Measurements from ENCODE around the gene LTBP1. TPM values are rescaled to one million over a fixed set of nuclear protein-coding genes. Genes with fewer than 3 reads are reported as not detected.
A peak's percentile ranks its signal among the peaks of the same experiment; 100 is the strongest.

Gene LTBP1
- total and polyA plus RNA-seq, 2 experiments from 2014 or later, result 157 to 211 TPM

- DNase-seq, result no peak
- Histone ChIP-seq H3K9me2 (ENCODE audit: insufficient read depth) (no peaks in the 10 kb centered on the region), H2AFZ (no peak overlapping the region), H3K79me2 (ENCODE audit: insufficient read depth) (no peaks in the 10 kb centered on the region), H3K4me2 (ENCODE audit: unreplicated experiment) (no peak overlapping the region), H3K4me1 (ENCODE audit: insufficient read depth) (peaks cover 14% of the 10 kb centered on the region), H4K20me1 (ENCODE audit: insufficient read depth) (no peaks in the 10 kb centered on the region), H3K9ac (no peak overlapping the region), H3F3A (ENCODE audit: insufficient read depth) (peaks cover 8% of the 10 kb centered on the region; the same call in 1 of the 2 replicates), H3K4me3 (no peak overlapping the region), H3K27me3 (replicated peaks; ENCODE audit: insufficient read depth) (no peaks in the 10 kb centered on the region), H3K27ac (no peak overlapping the region), H3K9me3 (ENCODE audit: low read depth) (no peaks in the 10 kb centered on the region), H3K36me3 (ENCODE audit: low read depth) (no peaks in the 10 kb centered on the region)
- in situ Hi-C loops (cut with MboI), result no loop called here
- TF ChIP-seq EZH2 (IDR thresholded peaks at IDR 0.05; ENCODE audit: insufficient read depth, poor library complexity, severe bottlenecking) (no peak), EZH2phosphoT487 (IDR thresholded peaks at IDR 0.05; ENCODE audit: insufficient read depth, low read depth) (no peak)
- WGBS, 2 experiments (ENCODE audit: low coverage in 1 of 2, low lambda C conversion rate in 2 of 2, missing lambda C conversion rate in 2 of 2), result 94 to 95% methylated on average over 10 of the region's 10 CpGs
Measured at GRCh38 chr2:33121925-33122324, 175.2 kb downstream of the LTBP1 start.

GRCh38 chr2:33122726-33123125 is 176.0 kb downstream of the LTBP1 start:
- no peak overlapping the region for H2AFZ ChIP-seq
- no peak overlapping the region for H3K4me2 ChIP-seq (ENCODE audit: unreplicated experiment)
- no peaks in the 10 kb centered on the region for H3K79me2 ChIP-seq (ENCODE audit: insufficient read depth)
- no peak overlapping the region for H3K4me3 ChIP-seq
- no peaks in the 10 kb centered on the region for H3K9me2 ChIP-seq (ENCODE audit: insufficient read depth)
- H3K36me3 ChIP-seq (ENCODE audit: low read depth), result no peaks in the 10 kb centered on the region
- H3K9ac ChIP-seq, result no peak overlapping the region
- peaks cover 16% of the 10 kb centered on the region for H3F3A ChIP-seq (ENCODE audit: insufficient read depth)
- peaks cover 22% of the 10 kb centered on the region for H3K4me1 ChIP-seq (ENCODE audit: insufficient read depth)
- H3K9me3 ChIP-seq (ENCODE audit: low read depth), result no peaks in the 10 kb centered on the region
- H3K27ac ChIP-seq, result no peak overlapping the region
- H4K20me1 ChIP-seq (ENCODE audit: insufficient read depth), result no peaks in the 10 kb centered on the region
- no peak for DNase-seq
- TF ChIP-seq EZH2 (IDR thresholded peaks at IDR 0.05; ENCODE audit: insufficient read depth, poor library complexity, severe bottlenecking) (no peak), EZH2phosphoT487 (IDR thresholded peaks at IDR 0.05; ENCODE audit: insufficient read depth, low read depth) (no peak)
- H3K27me3 ChIP-seq (replicated peaks; ENCODE audit: insufficient read depth), result no peaks in the 10 kb centered on the region
- in situ Hi-C loops (cut with MboI), result no loop called here
- WGBS, 2 experiments (ENCODE audit: low coverage in 1 of 2, low lambda C conversion rate in 2 of 2, missing lambda C conversion rate in 2 of 2), result 97% methylated on average over 3 of the region's 3 CpGs

- H3K27me3 ChIP-seq (replicated peaks; ENCODE audit: insufficient read depth), result no peaks in the 10 kb centered on the region
- H3K36me3 ChIP-seq (ENCODE audit: low read depth), result no peaks in the 10 kb centered on the region
- no peak overlapping the region for H3K4me3 ChIP-seq
- H3K9me3 ChIP-seq (ENCODE audit: low read depth), result no peaks in the 10 kb centered on the region
- H3K9me2 ChIP-seq (ENCODE audit: insufficient read depth), result no peaks in the 10 kb centered on the region
- H3F3A ChIP-seq (ENCODE audit: insufficient read depth), result peaks cover 16% of the 10 kb centered on the region
- H3K27ac ChIP-seq, result no peak overlapping the region
- peaks cover 25% of the 10 kb centered on the region for H3K4me1 ChIP-seq (ENCODE audit: insufficient read depth)
- H3K4me2 ChIP-seq (ENCODE audit: unreplicated experiment), result no peak overlapping the region
- no peaks in the 10 kb centered on the region for H4K20me1 ChIP-seq (ENCODE audit: insufficient read depth)
- in situ Hi-C loops (cut with MboI), result no loop called here
- peak; percentile 46 for DNase-seq
- no peaks in the 10 kb centered on the region for H3K79me2 ChIP-seq (ENCODE audit: insufficient read depth)
- TF ChIP-seq EZH2 (IDR thresholded peaks at IDR 0.05; ENCODE audit: insufficient read depth, poor library complexity, severe bottlenecking) (no peak), EZH2phosphoT487 (IDR thresholded peaks at IDR 0.05; ENCODE audit: insufficient read depth, low read depth) (no peak)
- H3K9ac ChIP-seq, result no peak overlapping the region
- H2AFZ ChIP-seq, result no peak overlapping the region
Measured at GRCh38 chr2:33123216-33123615, 176.5 kb downstream of the LTBP1 start.

- Histone ChIP-seq H3K4me2 (ENCODE audit: unreplicated experiment) (peak overlapping the region; percentile 65), H3K27me3 (replicated peaks; ENCODE audit: insufficient read depth) (no peaks in the 10 kb centered on the region), H3F3A (ENCODE audit: insufficient read depth) (peaks cover 21% of the 10 kb centered on the region), H3K79me2 (ENCODE audit: insufficient read depth) (no peaks in the 10 kb centered on the region), H3K36me3 (ENCODE audit: low read depth) (no peaks in the 10 kb centered on the region), H3K27ac (peak overlapping the region; percentile 55; the same call in 1 of the 2 replicates), H3K9ac (no peak overlapping the region), H3K9me2 (ENCODE audit: insufficient read depth) (no peaks in the 10 kb centered on the region), H3K9me3 (ENCODE audit: low read depth) (no peaks in the 10 kb centered on the region), H2AFZ (no peak overlapping the region), H3K4me3 (no peak overlapping the region), H3K4me1 (ENCODE audit: insufficient read depth) (peaks cover 49% of the 10 kb centered on the region), H4K20me1 (ENCODE audit: insufficient read depth) (no peaks in the 10 kb centered on the region)
- no peak for DNase-seq
- TF ChIP-seq EZH2phosphoT487 (IDR thresholded peaks at IDR 0.05; ENCODE audit: insufficient read depth, low read depth) (no peak), EZH2 (IDR thresholded peaks at IDR 0.05; ENCODE audit: insufficient read depth, poor library complexity, severe bottlenecking) (no peak)
- in situ Hi-C loops (cut with MboI), result no loop called here
- 69 to 75% methylated on average over 1 of the region's 1 CpG for WGBS, 2 experiments (ENCODE audit: low coverage in 1 of 2, low lambda C conversion rate in 2 of 2, missing lambda C conversion rate in 2 of 2)
Measured at GRCh38 chr2:33126552-33126951, 179.8 kb downstream of the LTBP1 start.

GRCh38 chr2:33126958-33127357 is 180.2 kb downstream of the LTBP1 start:
- in situ Hi-C loops (cut with MboI), result no loop called here
- peak overlapping the region; percentile 46 for H2AFZ ChIP-seq
- peak overlapping the region; percentile 65 for H3K4me2 ChIP-seq (ENCODE audit: unreplicated experiment)
- H3K79me2 ChIP-seq (ENCODE audit: insufficient read depth), result no peaks in the 10 kb centered on the region
- no peaks in the 10 kb centered on the region for H3K36me3 ChIP-seq (ENCODE audit: low read depth)
- no peaks in the 10 kb centered on the region for H3K27me3 ChIP-seq (replicated peaks; ENCODE audit: insufficient read depth)
- no peaks in the 10 kb centered on the region for H3K9me3 ChIP-seq (ENCODE audit: low read depth)
- TF ChIP-seq EZH2 (IDR thresholded peaks at IDR 0.05; ENCODE audit: insufficient read depth, poor library complexity, severe bottlenecking) (no peak), EZH2phosphoT487 (IDR thresholded peaks at IDR 0.05; ENCODE audit: insufficient read depth, low read depth) (no peak)
- no peaks in the 10 kb centered on the region for H3K9me2 ChIP-seq (ENCODE audit: insufficient read depth)
- WGBS, 2 experiments (ENCODE audit: low coverage in 1 of 2, low lambda C conversion rate in 2 of 2, missing lambda C conversion rate in 2 of 2), result 4 to 10% methylated on average over 3 of the region's 3 CpGs
- peak; percentile 85 for DNase-seq
- peak overlapping the region; percentile 18; the same call in 1 of the 2 replicates for H3K4me3 ChIP-seq
- H3K9ac ChIP-seq, result peak overlapping the region; percentile 22; the same call in 1 of the 2 replicates
- H3K4me1 ChIP-seq (ENCODE audit: insufficient read depth), result peaks cover 53% of the 10 kb centered on the region
- no peaks in the 10 kb centered on the region for H4K20me1 ChIP-seq (ENCODE audit: insufficient read depth)
- H3K27ac ChIP-seq, result peak overlapping the region; percentile 55
- peaks cover 21% of the 10 kb centered on the region for H3F3A ChIP-seq (ENCODE audit: insufficient read depth)
